ENCODE data around the gene SLC6A8.
"Not testable (repeated sequence)": the region's sequence is repeated elsewhere in the genome, so short reads cannot be mapped to it uniquely, and the experiment has no call there.

SLC6A8 gene

GRCh38 chrX:153672531-153673427 lies 14.9 kb upstream of the SLC6A8 start:
- peak; percentile 26 for DNase-seq (ENCODE audit: low read depth)

DNA sequence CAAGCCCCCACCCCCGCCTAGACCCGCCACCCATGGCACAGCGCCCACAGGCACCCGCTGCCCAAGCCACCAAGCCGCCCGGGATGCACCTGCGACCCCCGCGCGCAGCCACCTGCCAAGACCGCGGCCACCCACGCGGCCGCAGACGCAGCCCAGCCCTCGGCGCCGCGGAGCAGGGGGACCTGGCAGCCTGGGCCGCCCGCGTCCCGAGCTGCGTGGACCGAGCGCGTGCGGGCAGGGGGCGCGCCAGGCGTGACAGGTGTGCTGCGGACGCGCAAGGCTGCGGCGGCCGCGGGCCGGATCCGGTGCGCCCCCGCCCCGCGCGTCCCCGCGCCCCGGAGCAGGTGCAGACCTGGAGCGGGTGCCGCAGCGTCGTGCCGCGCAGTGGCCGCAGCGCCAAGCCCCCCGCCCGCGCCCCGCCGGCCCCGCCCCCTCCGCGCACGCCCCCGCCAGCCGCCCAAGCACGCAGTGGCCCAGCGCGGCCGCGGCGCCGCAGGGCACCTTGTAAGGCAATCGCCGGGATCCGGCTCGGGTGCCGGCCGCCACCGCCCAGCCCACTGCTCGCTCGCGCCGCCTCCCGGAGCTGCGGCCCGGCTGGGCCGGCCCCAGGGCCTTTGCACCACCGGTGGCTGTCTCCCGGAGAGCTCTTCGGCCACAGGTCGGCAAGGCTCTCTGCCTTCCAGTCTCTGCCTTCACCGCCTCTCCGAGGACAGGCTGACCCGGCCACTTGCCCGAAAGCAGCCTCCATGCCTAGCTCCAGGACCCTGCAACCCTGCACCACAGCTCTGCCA lies 14.1 kb upstream of the SLC6A8 start, which contains the start of gene PNCK:
Gene PNCK (minus strand): TSS at position 386 of the 791 bp plus-strand sequence. CDS start 737 bp downstream, outside the sequence.
- DNase-seq (ENCODE audit: low read depth): no peak

GRCh38 chrX:153674219-153674851 lies 13.4 kb upstream of the SLC6A8 start:
- DNase-seq (ENCODE audit: low read depth): no peak

DNA sequence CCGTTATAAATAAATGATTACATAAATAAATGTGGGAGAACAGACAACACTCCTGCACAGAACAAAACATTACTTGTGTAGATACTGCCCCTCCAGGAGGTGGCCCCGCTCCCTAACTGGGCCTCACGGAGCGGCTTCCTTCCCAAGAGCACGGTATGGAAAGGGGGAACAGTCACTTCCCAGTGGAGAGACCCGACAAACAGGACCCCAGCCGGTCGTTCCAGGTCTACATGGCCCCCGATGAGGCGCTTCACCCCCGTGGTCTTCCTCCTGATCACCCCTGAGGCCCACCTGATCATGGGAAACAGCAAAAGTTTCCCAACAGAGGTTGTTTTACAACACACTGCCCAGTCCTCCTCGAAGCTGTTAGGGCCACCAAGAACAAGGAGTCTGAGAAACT lies 6.6 kb upstream of the SLC6A8 start:
- no peak for DNase-seq (ENCODE audit: low read depth)

GRCh38 chrX:153683486-153683885 lies 4.2 kb upstream of the SLC6A8 start:
- DNase-seq (ENCODE audit: low read depth): not testable (repeated sequence)

GRCh38 chrX:153684467-153685155 lies 3.1 kb upstream of the SLC6A8 start:
- no peak for DNase-seq (ENCODE audit: low read depth)

GRCh38 chrX:153685156-153685536 lies 2.6 kb upstream of the SLC6A8 start:
- DNase-seq (ENCODE audit: low read depth): no peak

GRCh38 chrX:153685751-153686696 lies 1.7 kb upstream of the SLC6A8 start:
- DNase-seq (ENCODE audit: low read depth): no peak

GRCh38 chrX:153686711-153687110 lies 1.0 kb upstream of the SLC6A8 start:
- no peak for DNase-seq (ENCODE audit: low read depth)

DNA sequence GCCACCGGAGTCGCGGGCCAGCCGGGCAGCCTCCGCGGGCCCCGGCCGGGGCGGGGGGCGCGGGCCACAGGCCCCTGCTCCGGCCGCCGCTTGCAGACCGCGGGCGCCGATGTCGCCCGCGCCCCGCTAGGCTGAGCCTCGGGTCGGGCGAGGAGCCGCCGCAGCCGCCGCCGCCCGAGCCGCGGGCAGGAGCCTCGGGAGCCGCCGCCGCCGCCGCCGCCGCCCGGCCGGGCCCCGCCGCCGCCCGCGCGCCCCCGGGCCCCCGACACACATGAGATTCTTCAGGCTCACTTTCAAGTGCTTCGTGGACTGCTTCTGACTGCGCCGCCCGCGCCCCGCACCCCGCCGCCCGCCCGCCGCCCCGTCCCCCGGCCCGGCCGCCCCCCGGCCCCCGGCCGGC lies 345 bp downstream of the SLC6A8 start:
- DNase-seq (ENCODE audit: low read depth): no peak

- no peak for DNase-seq (ENCODE audit: low read depth)
Observed at GRCh38 chrX:153688506-153688905, 780 bp downstream of the SLC6A8 start.

GRCh38 chrX:153688911-153689590 lies 1.3 kb downstream of the SLC6A8 start:
- no peak for DNase-seq (ENCODE audit: low read depth)

DNA sequence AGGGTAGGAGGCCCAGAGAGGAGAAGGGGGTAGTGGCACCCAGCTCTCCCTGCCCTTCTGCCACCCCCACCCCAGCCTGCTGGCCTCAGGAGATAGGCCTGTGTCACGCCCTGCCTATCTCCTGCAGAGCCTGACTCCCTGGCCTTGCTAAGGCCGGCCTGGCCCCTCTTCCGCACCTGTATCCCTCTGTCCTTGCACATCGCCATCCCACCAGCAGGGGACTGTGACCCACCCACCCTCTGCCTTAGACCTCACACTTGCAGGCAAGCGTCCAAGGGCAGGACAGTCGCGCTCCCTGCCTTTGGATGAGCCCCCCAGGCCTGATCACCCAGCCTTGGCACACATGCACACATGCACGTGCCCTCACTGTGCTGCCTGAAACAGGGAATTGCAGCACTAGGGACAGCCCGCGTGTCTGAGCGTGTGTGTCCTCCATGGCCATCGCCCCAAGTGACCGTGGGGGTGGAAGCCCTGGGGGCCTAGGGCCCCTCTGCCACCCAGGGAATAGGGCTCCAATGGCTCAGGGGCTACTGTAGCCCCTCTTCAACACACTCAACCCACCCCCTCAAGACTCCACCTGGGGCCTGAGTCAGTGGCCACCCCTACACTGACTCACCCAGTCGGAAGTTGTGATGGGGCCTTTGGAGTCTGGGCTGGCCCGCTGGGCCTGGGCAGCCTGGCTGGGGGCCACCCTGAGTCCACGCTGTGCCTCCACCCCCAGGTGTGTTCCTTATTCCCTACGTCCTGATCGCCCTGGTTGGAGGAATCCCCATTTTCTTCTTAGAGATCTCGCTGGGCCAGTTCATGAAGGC lies 2.1 kb downstream of the SLC6A8 start:
- DNase-seq (ENCODE audit: low read depth): no peak

GRCh38 chrX:153690466-153690865 lies 2.7 kb downstream of the SLC6A8 start:
- no peak for DNase-seq (ENCODE audit: low read depth)

DNA sequence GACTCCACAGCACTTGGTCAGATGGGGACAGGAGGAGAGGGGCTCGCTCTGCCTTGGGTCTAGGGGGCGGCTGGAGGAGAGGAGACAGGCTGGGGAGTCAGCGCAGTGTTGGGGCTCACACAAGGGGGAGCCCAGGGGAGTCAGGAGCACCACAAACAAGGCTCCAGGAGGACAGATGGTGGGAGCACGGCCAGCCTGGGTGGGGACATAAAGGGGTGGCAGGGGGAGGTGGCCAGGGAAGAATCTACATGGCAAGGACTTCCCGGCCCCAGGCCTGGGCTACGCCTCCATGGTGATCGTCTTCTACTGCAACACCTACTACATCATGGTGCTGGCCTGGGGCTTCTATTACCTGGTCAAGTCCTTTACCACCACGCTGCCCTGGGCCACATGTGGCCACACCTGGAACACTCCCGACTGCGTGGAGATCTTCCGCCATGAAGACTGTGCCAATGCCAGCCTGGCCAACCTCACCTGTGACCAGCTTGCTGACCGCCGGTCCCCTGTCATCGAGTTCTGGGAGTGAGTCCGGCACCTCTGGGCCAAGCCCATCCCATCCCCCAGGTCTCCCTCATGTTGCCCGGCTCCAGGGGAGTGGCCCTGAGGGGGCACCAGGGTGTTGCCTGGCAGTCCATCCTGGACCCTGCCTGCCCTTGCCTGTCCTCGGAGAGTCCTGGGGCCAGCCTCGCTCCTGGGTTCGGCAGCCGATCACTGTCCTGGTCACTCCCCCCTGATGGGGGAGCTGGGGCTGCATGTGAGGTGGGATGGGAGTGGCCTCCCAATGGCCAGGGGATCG lies 3.5 kb downstream of the SLC6A8 start:
- DNase-seq (ENCODE audit: low read depth): not testable (repeated sequence)

DNA sequence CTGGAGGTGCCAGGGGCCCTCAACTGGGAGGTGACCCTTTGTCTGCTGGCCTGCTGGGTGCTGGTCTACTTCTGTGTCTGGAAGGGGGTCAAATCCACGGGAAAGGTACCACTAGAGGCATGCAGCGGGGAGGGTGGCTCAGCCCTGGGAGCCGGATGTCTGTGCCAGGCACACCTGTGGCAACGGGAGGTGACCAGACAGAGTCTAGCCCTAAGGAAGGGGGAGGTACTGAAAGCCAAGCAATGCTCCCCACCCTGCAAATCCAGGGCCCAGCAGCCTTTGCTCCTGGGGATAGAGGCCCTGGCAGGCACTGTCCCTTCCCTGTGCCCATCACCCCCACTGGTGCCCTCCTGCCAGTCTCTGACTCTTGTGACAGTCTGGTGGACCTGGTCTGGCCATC lies 4.3 kb downstream of the SLC6A8 start:
- DNase-seq (ENCODE audit: low read depth): no peak

DNA sequence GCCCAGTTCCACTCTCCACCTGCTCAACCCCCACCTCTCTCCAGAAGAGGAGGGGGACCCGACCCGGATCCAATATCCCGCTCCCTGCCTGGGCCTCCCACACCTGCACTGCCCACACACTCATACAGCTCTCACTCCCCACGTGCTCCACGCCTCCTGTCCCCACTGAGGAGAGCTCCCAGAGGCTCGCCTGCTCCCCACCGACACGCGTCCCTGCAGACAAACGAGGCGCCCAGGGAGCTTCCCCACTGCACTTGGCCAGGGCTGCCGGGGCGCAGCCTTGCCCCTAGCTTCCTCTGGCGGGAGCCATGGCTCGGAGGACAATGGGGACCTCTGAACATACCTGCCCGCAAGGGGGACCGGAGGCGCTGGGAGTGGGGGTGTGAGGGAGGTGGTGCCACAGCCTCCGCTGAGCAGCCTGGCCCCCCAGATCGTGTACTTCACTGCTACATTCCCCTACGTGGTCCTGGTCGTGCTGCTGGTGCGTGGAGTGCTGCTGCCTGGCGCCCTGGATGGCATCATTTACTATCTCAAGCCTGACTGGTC lies 5.0 kb downstream of the SLC6A8 start:
- no peak for DNase-seq (ENCODE audit: low read depth)
